Putamen (tissue), 1 donor: ENCODE results near the gene SDK1.
"Not testable (repeated sequence)": the region's sequence is repeated elsewhere in the genome, so short reads cannot be mapped to it uniquely, and the experiment has no call there.

ENCODE experiments used
- DNase-seq: peaks from one replicate; pipeline ENCODE4 v3.0.0-alpha.2; 2016; ENCODE audit warnings: low spot score

Gene SDK1

DNA sequence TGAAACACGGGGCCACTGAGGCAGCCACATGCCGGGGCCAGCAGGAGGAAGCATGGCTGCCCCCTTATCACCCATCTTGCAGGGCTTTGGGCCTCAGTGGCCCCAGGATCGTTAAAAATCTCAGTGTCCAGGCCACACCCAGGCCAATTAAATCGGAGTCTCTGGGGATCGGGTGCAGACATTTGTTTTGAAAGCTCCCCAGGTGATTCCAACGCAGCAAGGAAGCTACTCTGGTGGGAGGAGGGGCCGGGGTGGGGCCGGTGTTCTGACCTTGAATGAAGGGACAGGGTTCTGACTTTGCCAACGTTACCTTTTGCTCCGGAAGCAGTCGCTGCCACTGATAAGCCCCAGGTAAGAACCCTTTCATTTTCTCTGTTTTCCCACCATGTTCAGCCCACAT lies 968.7 kb downstream of the SDK1 start:
- DNase-seq = no peak

- no peak for DNase-seq
Measured at GRCh38 chr7:4270268-4270667, 969.2 kb downstream of the SDK1 start.

DNA sequence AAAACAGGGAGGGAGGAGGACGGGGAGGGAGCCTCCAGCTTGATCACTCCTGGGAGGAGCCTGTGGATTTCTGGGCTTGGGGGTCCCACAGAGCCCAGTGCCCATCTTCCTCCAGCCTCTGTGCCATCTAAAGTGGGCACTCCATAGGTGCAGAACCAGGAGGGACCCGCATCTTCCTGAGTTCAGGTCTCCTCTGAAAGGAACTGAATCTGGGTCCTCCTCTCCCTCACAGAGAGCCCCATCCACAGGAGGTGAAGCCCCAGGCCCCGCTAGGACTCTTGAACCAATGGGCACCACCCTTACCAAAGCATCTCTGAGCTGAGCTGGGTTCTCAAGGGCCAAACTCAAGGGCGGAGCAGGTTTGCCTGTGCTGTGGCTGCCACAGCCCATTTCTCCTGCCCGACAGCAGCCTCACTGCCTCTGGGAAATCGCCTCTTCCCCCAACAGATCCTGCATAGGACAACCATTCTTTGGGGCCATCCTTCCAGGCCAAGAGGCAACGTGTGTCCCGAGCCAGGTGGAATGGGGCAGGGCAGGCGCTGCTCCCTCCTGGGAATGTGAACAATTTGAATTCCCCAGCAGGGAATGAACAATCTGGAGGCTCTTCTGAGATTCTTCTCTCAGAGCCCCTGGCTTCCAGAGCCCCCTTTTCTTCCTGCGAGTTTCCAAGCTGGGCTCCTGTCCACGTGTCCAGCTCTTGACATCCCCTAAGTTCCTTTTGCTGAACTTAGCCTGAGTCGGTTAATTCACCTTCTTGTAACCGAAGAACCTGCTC lies 970.1 kb downstream of the SDK1 start:
- DNase-seq = no peak

- no peak for DNase-seq
Measured at GRCh38 chr7:4271716-4272015, 970.6 kb downstream of the SDK1 start.

- no peak for DNase-seq
Measured at GRCh38 chr7:4272141-4272540, 971.1 kb downstream of the SDK1 start.

DNA sequence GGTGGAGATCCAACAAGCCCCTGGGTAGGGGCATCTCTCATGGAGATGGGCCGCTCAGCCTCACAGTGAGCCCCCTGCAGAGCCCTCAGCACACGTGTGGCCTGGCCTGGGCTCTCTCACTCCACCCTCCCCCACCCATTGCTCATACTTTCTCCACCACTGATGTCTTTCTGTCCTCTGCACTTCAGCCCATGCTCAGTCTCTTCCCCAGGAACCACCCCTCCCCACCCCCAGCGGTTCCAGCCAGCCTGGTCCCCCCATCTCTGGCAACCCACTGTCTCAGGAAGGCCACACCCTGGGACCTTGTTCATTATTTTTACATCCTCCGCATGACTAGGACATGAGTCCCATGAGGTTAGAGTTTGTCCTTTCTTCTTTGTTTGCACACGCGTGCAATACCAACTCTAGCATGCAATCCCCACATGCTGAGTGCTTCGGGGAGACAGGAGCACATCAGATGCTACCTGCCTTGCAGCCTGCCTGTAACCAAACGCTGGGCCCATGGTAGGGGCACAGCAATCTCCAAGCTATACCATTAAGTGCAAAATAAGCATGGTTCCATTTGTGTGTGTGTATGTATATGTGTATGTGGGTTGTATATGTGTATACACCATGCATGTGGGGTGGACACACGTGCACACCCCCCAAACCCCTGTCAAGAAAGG lies 972.6 kb downstream of the SDK1 start:
- DNase-seq = no peak

DNA sequence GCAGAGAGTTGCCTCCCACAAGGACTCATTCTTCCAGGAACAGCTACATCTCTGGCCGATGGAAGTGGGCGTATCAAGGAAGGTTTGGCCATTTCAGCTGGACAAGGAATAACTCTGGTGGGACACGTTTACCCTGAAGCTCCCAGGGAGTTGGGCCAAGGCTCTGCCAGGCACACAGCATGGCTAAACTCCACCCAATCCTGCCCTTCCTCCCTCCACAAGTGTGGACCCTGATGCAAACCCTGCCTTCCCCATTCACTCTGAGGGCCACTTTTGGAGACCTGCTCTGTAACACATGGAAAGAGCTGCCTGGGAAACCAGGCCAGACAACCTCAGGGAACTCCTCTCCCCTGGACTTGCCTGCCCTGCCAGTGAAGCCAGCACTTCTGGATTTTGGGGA lies 973.2 kb downstream of the SDK1 start:
- DNase-seq = no peak

- no peak for DNase-seq
Measured at GRCh38 chr7:4277936-4278335, 976.9 kb downstream of the SDK1 start.

- no peak for DNase-seq
Measured at GRCh38 chr7:4279216-4279615, 978.2 kb downstream of the SDK1 start.

DNA sequence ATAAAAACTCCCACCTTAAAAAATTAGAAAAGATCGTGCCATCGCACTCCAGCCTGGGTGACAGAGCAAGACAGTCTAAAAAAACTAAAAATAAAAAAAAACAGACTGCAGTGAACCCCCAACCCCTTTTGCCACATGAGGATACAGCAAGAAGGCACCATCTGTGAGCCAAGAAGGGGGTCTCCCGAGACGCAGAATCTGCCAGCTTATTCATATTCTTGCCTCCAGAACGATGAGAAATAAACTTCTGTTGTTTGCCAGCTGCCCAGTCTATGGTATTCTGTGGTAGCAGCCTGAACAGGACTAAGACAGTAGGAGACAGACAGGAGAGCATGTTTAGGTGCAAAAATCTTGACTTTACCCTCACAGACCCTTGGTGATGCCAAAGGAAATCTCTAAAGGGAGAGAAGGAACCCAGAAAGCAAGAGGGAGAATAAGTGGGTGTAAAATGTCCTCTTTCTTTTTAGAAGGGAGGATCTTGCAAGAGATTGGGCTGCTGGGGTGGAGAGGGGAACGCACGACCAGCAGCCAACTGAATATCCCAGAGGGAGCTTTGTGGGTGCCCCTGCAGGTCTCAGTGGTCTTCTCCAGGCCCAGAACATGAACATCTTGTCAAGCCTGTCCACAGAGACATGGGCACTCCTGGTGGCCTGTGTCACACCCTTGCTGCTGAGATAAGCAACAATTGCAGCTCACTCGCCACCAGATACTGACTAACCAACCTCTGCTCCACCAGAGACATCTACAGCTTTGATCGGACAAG lies 980.4 kb downstream of the SDK1 start:
- DNase-seq = no peak

- no peak for DNase-seq
Measured at GRCh38 chr7:4282434-4283223, 981.6 kb downstream of the SDK1 start.

DNA sequence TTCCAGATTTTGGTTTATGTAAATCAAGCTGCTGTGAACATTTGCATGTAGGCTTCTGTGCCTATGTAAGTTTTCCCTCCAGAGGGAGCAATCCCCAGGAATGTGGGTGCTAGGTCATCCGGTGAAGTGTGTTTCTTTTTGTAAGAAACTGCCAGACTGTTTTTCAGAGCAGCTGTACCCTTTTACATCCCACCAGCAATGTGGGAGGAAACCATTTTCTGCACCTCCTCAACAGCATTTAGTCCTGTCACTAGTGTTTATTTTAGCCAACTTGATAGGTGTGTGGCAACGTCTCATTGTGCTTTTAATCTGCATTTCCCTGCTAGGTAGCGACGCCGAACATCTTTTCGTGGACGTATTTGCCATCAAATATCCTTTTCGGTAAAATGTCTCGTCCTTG lies 985.3 kb downstream of the SDK1 start:
- DNase-seq = no peak

DNA sequence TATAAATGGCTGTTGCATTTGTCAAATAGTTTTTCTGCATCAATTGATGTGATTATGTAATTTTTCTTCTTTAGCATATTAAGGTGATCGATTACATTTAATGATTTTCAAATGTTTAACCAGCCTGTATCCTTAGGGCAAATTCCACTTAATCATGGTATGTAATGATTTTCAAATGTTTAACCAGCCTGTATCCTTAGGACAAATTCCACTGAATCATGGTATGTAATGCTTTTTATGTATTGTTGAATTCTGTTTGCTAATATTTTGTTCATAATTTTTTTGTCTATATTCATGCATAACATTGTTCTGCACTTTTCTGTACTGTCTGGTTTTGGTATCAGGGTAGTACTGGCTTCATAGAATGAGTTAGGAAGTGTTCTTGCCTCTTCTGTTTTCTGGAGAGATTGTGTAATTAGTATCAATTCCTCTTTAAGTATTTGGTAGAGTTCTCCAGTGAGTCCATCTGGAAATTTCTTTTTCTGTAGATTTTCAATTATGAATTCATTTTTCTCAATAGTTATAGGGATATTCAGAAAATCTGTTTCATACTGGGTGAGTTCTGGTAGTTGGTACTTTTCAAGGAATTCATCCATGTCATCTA lies 987.8 kb downstream of the SDK1 start:
- no peak for DNase-seq

GRCh38 chr7:4297165-4297917 lies 996.3 kb downstream of the SDK1 start:
- DNase-seq = no peak

GRCh38 chr7:4297918-4298219 lies 996.8 kb downstream of the SDK1 start:
- no peak for DNase-seq

DNA sequence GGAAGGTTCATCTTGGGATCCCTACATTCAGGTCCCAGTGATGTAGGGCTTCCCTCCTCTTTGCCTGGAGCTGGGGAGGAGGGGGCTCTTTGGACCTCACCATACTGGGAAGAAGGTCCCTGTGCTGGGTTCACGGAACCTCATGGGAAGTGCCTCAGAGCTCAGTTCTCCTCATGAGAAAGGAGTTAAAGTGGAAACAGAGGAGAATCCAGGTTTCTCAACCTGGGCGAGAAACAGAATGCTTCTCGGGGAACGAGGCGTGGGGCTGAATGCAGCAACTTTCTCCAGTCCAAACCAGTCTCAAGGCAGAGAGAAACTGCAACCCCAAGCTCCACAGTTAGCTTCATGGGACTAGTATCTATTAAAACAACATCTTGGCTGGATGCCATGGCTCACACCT lies 998.4 kb downstream of the SDK1 start:
- DNase-seq = no peak

DNA sequence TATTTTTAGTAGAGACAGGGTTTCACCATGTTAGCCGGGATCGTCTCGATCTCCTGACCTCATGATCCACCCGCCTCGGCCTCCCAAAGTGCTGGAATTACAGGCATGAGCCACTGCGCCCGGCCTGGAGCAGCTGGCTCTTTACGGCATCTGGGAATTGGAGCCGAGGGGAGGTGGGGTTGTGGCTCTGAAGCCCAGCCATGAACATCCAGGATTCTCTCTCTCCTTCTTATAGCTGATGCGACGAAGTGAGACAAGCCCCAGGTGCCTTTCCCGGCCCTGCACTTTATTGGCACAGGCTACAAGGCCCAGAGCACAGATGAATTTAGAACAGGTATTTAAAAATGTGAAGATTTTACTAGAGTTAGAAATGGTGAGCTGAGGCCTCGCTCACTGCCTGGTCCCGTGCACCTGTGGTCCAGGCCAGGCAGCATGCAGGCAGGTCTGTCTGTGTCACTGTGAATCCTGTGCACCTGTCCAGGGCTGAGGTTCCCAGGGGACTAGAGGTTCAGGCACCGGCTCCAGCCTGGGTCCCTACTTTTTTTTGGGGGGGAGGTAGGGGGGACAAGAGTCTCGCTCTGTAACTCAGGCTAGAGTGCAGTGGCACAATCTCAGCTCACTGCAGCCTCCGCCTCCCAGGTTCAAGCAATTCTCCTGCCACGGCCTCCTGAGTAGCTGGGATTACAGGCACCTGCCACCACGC lies 1001.3 kb downstream of the SDK1 start:
- DNase-seq = no peak

DNA sequence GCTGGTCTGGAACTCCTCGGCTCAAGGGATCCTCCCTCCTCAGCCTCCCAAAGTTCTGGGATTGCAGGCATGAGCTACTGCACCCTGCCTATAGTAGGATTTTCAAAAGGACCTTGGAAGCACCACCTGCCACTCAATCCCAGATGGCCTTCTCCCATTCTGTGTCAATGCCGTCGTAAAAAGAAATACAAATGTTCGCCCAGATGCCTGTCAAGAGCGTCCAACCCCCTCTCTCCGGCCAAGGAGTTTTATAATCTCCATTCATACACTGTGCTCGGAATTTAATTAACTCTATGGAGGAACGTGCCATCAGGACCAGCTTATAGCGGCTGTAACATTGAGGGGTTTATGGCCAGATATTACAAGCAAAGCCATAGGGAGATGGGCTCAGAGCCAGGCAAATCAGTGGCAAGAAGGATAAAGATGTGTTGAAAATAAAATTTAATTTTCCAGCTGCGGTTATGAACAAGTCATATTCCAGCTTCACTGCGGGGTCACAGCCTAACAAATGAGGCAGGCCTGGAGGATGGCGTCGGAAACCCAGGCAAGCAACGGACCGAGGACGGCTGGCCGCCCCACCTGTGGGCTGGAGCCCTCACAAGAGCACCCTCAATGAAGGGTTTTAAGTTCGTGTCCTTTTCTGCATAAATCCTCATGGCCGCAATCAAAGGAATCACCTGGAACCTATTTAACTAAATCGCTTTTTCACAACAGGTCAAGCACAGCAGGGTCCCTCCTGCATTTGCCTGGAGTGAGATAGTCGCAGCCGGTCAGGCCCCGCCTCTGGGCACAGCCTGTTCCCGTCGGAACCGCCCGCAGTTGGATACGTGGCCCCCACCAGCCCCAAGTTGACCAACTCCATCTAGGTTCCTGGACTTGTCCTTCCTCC lies 1006.5 kb downstream of the SDK1 start:
- DNase-seq = no peak

- no peak for DNase-seq
Measured at GRCh38 chr7:4308205-4308590, 1007.1 kb downstream of the SDK1 start.

GRCh38 chr7:4313911-4314310 lies 1012.9 kb downstream of the SDK1 start:
- not testable (repeated sequence) for DNase-seq
